ENCODE data around the gene ANKRD27. TPM values are rescaled to one million over a fixed set of nuclear protein-coding genes. Genes with fewer than 3 reads are reported as not detected.
"Not testable (repeated sequence)": the region's sequence is repeated elsewhere in the genome, so short reads cannot be mapped to it uniquely, and the experiment has no call there.

Gene ANKRD27
- polyA plus RNA-seq, 1 donor, result 11.2 TPM

GRCh38 chr19:32652894-32653598, 21.9 kb downstream of the ANKRD27 start:
- no peak for DNase-seq (ENCODE audit: low read depth)

- not testable (repeated sequence) for DNase-seq (ENCODE audit: low read depth)
Observed at GRCh38 chr19:32652331-32652730, 22.6 kb downstream of the ANKRD27 start.

GRCh38 chr19:32651729-32652140, 23.2 kb downstream of the ANKRD27 start:
- no peak for DNase-seq (ENCODE audit: low read depth)

- DNase-seq (ENCODE audit: low read depth), result no peak
Observed at GRCh38 chr19:32650671-32651070, 24.3 kb downstream of the ANKRD27 start.

GRCh38 chr19:32649751-32650150, 25.2 kb downstream of the ANKRD27 start:
- no peak for DNase-seq (ENCODE audit: low read depth)

GRCh38 chr19:32647361-32647760, 27.6 kb downstream of the ANKRD27 start:
- no peak for DNase-seq (ENCODE audit: low read depth)

GRCh38 chr19:32646556-32646955, 28.4 kb downstream of the ANKRD27 start:
- DNase-seq (ENCODE audit: low read depth), result no peak

- DNase-seq (ENCODE audit: low read depth), result no peak
Observed at GRCh38 chr19:32642771-32643170, 32.2 kb downstream of the ANKRD27 start.

GRCh38 chr19:32638625-32639024, 36.4 kb downstream of the ANKRD27 start:
- no peak for DNase-seq (ENCODE audit: low read depth)

GRCh38 chr19:32637480-32637879, 37.5 kb downstream of the ANKRD27 start:
- DNase-seq (ENCODE audit: low read depth), result no peak

- DNase-seq (ENCODE audit: low read depth), result no peak
Observed at GRCh38 chr19:32631381-32631780, 43.6 kb downstream of the ANKRD27 start.

GRCh38 chr19:32630338-32630737, 44.6 kb downstream of the ANKRD27 start:
- no peak for DNase-seq (ENCODE audit: low read depth)

GRCh38 chr19:32627714-32628270, 47.2 kb downstream of the ANKRD27 start:
- DNase-seq (ENCODE audit: low read depth), result no peak

GRCh38 chr19:32626969-32627368, 48.0 kb downstream of the ANKRD27 start:
- DNase-seq (ENCODE audit: low read depth), result no peak

- no peak for DNase-seq (ENCODE audit: low read depth)
Observed at GRCh38 chr19:32624410-32624809, 50.6 kb downstream of the ANKRD27 start.

GRCh38 chr19:32622002-32622401, 53.0 kb downstream of the ANKRD27 start:
- no peak for DNase-seq (ENCODE audit: low read depth)

GRCh38 chr19:32619051-32619685, 55.8 kb downstream of the ANKRD27 start:
- no peak for DNase-seq (ENCODE audit: low read depth)

- no peak for DNase-seq (ENCODE audit: low read depth)
Observed at GRCh38 chr19:32615569-32615968, 59.4 kb downstream of the ANKRD27 start.

GRCh38 chr19:32614916-32615315, 60.1 kb downstream of the ANKRD27 start:
- no peak for DNase-seq (ENCODE audit: low read depth)

GRCh38 chr19:32613008-32613407, 62.0 kb downstream of the ANKRD27 start:
- no peak for DNase-seq (ENCODE audit: low read depth)

- DNase-seq (ENCODE audit: low read depth), result no peak
Observed at GRCh38 chr19:32611161-32611560, 63.8 kb downstream of the ANKRD27 start.

- no peak for DNase-seq (ENCODE audit: low read depth)
Observed at GRCh38 chr19:32607479-32607878, 67.5 kb downstream of the ANKRD27 start.

- DNase-seq (ENCODE audit: low read depth), result no peak
Observed at GRCh38 chr19:32606289-32606688, 68.7 kb downstream of the ANKRD27 start.
